Fibroblast of upper back skin (primary cell): ENCODE results near the gene PARD3.
"Not testable (repeated sequence)": the region's sequence is repeated elsewhere in the genome, so short reads cannot be mapped to it uniquely, and the experiment has no call there.

Source experiments
- DNase-seq: peaks from one replicate; pipeline ENCODE4 v3.0.0-alpha.2; 2013

Gene PARD3

DNA sequence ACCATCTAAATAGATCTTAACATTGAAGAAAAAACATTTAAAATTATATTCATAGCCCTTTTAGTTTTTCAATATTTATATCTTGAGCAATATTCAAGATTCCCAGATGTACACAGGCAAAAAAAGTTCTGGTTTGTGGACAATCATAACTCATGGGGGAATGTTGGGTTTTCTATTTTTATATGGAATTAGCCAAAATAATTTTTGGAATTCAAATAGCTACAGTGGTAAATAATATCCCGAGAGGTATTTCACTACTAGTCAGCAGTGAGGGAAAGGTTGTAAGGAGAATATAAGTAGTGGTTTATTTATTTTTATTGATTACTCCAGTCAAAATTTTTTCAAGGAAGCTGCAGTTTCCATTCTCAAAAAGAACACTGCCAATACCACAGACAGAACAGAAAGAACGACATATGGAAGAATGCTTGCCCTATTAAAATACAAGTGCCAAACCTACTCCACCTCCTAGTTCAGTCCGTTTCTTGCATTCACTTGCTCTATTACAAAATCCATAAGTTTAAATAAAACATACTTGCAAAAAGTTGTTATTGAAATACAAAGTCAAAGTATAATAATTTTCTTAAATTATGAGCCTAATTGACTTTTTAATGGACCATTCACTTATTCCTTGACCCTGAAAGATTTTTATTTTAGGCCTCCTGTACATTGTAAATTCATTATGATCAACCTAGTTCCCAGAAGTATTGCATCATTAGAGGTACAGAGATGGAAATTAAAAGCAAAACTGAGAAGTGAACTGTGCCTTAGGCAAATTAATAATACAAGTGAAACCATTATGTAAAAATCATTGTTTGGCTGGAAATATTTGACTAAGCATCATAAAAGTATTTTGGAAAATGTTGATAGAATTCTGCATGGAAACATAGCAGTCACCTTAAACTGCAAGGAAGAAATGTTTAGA is 533.2 kb downstream of the PARD3 start:
- peak; percentile 44 for DNase-seq

DNA sequence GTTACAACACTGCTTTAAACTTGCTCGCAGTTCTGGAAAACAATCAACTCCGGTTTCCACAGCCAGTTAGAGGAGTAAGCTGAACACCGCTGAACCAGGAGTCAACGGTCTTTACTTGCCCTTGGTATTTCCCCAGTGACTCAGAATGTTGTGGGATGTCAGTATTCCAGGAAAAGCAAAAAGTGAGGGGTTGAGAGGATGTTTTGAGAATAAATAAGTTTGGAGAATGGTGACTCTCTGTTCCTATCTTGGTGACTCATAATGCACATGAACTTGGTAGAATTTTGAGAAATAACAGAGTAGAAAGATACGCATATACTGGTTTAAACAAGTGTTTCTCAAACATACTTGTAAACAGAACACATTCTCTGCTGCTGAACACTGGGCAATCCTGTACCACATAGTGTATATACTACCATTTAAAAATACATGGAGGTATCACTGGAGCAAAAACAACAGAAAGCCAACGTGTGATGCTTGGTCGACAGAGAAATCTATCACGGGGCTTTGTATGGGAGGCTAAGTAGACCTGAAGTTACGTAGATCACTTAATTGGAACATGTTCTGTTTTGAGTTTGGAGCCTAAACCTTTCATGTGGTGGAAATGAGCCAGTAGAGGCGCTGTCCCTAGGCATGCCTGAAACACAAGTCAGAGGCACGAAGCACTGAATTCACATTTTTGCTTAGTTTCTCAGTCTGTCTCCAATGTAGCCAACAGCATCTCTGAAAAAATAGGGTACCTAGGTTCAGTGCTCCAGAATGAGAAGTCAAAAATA is 534.3 kb downstream of the PARD3 start:
- peak; percentile 91 for DNase-seq

DNA sequence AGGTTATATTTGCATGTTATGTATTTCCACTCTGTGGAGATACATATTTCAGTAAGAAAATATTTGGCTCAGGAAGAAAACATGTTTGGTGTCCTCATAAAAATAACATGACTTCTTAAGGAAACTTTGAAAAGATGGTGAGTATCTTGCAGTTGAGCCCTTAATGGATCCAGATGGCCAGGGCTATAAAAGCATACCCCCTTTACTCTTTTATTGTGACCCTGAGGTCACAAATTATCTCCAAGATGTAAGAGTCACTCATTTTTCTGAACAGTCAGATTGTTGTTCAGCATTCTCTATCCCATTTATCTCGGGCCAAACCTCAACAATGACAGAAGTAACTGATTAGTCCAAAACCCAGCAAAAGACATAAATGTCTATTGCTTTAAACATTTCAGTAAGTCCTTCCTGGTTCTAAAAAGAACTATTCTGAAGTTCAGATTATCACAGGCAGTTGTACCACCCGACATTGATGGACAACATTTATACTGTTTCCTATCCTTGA is 539.4 kb downstream of the PARD3 start:
- peak; percentile 22 for DNase-seq

DNA sequence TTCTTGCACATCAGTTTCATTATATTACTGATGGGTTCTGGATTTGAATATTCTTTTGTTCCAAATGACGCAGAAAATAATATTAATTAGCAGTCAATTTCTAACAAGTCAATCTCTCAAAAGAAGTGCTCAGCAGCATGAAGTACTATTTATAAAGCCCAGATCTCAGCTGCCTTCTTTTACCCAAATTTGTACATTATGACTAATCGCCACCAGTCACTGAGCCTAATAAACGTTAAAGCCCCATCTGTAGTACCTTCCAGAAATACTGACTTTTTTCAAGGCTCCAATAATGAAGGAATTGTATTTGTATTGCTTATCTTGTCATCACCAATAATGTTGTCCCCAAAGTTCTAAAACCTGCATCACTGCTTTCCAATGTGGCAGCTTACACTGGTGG is 540.2 kb downstream of the PARD3 start:
- no peak for DNase-seq

DNA sequence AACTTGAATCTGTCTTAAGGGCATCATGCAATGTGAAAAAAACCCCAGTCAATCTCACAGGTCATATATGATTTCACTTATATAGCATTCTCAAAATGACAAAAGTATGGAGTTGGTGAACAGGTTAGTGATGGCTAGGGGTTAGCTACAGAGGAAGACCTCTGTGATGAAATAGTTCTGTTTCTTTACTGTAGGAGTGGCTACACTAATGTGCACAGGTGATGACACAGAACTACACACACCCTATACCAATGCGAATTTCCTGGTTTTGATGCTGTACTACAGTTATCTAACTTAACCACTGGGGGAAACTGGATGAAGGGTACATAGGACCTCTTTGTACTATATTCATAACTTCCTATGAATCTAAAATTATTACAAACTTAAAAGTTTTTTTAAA is 541.8 kb downstream of the PARD3 start:
- DNase-seq = no peak

DNA sequence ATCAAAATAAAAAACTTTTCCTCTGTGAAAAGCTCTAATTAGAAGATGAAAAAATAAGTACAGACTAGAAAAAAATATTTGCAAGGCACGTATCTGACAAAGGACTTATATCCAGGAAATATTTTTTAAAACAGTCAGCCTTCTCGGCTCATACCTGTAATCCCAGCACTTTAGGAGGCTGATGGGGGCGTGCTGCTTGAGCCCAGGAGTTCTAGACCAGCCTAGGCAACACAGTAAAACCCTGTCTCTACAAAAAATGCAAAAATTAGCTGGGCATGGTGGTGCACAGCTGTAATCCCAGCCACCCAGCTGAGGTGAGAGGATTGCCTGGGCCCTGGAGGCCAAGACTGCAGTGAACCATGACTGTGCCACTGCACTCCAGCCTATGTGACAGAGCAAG is 542.8 kb downstream of the PARD3 start:
- no peak for DNase-seq

DNA sequence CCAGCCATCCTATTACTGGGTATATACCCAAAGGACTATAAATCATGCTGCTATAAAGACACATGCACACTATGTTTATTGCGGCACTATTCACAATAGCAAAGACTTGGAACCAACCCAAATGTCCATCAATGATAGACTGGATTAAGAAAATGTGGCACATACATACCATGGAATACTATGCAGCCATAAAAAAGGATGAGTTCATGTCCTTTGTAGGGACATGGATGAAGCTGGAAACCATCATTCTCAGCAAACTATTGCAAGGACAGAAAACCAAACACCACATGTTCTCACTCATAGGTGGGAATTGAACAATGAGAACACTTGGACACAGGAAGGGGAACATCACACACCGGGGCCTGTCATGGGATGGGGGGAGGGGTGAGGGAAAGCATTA is 546.7 kb downstream of the PARD3 start:
- not testable (repeated sequence) for DNase-seq

DNA sequence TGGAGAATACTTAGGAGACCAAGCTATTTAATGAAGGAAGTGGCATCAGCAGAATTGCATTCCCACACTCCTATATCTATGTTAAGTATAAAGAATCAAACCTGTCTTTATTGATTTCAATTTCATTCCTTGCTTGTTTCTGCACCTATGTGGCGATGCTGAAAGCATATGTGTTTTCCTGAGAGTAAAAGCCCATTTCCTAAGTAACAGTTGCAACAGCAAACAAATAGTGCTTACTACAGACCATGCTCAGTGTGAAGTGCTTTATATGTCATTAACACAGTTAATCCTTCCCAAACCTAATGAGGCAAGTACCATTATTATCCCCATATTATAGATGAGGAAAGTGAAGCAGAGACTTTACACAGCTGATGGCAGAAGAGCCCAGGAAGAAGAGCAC is 552.1 kb downstream of the PARD3 start:
- no peak for DNase-seq

DNA sequence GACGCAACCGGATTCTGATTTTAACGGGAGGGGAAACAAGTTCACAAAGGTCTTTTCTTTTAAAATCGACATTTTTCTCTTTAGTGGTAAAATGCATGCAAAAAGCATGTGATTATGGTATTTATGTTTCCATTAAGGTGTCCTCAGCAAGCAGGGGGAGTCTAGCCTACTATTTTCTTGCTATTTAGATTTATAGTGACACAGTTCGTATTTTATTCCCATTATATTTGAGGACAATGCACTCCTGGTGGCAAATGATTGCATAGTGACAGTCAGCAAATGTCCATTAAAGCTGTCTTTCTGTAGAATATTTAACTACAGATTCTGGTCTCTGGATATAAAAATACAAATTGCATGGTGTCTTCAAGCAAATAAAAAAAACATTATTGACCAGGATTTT is 554.2 kb downstream of the PARD3 start:
- no peak for DNase-seq

DNA sequence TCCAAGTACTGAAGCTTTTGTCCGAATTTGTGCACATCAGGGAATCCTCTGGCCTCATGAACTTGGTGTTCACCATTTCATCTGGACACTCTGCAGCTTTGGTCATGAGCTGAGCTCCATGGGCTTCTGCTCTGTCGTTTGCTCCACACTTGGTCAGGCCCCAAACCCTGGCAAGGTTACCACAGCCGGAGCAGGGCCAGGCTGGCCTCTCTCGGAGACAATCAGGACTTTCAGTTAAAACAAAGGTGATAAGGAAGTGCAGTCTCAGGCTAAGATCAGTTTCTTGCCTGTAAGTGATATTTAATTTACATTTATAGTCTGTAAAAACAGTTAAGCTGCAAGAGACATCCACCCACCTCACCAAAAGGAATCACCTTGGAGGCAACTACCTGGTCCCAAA is 558.9 kb downstream of the PARD3 start:
- DNase-seq = no peak

DNA sequence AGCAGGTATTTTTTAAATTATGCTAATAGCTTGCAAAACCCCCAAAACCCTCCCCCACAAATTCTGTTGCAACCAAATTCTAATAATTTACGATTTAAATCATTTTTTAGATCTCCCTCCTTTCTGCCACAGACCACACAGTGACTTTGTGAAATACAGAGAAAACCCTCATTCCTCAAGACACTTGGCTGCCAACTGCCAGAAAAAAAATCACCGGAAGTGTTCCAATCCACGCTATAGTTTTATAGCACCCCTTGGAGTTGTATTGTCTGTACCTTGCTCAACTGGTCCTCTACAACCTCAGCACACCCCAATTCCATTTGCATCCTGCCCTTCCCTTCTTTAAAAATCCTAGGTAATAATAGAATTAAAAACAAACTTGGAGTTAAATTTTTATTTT is 560.1 kb downstream of the PARD3 start:
- DNase-seq = peak; percentile 34

DNA sequence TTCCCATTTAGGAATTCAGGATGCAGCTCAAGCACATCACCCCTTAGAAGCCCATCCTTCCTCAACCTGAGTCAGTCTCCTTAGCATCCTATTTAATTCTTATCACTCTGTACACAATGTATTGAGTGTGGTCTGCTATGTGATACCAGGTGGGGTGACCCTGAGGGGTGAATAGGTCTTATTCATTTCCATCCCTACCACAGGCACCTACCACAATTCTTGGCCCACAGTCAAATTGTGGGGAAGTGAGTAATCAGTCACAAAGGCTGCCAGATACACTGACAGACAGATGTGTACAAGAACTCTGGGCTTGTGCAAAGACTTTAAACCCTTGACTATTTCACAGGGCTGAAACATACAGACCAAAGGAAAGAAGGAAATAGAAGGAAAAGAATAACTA is 560.5 kb downstream of the PARD3 start:
- DNase-seq = peak; percentile 83

DNA sequence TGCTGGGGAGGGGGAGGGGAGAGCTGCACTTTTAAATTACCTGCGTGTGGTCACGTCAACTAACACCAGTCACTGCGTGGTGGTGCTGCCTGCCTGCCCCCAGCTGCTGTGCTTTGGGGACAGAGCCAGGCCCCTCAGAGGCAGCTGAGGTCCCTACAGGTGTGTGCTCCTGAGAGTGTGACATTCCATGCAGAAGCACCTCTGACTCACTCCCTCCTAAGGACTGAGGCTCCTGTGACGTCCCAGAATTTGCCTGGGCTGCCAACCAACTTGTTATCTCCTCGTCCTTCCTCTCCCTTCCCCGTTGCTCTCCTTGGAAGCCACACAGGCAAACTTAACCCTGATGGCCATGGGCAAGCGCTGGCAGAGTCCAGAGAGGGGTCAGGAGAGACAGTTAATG is 563.0 kb downstream of the PARD3 start:
- no peak for DNase-seq

DNA sequence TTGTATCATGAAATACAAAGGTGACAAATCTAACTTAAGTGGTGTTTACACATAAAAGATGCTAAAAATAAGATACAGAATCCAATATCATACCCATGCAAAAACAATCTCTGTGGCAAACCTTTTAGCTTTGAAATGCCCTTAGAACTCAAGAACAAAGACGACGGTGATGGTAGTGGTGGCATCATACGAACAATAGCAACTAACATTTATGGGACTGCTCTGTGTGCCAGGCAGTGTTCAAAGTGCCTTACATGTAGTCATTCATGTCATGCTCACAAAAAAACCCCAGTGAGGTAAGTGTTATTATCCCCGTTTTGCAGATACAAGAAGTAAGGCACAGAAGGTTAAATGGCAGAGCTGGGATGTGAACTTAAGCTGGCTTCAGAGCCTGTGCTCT is 563.9 kb downstream of the PARD3 start:
- no peak for DNase-seq

DNA sequence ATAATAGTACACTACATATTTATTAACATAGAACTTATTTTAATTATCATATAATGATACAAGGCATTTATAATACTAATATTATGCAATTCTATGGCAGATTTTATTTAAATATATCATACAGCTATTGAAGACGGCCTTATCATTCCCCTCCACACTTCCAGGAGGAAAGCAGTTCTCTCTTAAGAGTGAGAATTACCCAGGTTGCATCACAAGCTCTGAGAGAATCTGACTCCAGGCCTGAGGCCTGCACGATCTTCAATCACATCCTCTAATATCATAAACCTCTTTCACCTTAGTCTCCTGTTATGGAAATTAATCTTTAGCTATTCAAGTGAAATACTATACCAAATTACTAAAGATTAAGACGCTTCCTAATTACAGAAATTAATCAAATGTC is 564.4 kb downstream of the PARD3 start:
- DNase-seq = no peak

DNA sequence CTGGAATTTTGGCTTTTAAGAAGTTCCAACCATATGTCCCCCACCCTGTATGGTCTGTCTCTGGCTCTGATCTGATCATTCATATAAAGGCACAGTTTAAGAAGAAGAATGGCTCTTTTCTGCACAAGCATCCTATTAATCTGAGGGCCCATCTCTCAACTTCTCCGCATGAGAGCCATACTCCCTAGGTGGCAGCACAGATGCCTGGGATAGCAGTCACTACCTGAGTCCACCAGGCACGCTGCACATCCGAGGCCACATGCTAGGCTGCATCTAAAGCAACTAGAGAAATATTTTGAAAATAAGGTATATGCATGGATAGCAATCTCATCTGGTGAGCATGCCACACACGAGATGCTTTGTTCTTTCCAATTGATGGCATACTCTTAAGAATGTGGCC is 565.5 kb downstream of the PARD3 start:
- DNase-seq = no peak

DNA sequence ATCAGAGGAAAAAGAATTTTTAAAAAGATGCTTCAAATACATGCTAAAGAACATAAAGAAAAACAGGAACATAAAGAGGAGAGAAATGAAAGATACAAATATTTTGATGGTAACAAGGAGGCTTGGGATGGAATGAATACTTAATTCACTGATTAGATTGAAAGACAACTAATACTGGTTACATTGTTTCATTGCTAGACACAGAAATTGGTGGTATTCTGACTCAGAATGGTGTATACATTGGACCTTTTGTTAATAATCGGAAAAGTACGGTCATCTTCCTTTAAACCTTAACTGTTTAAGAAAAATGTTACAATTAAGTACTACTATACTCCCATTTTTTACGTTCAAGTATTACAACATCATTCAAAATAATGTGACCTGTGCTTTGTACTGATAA is 567.5 kb downstream of the PARD3 start:
- DNase-seq = no peak

DNA sequence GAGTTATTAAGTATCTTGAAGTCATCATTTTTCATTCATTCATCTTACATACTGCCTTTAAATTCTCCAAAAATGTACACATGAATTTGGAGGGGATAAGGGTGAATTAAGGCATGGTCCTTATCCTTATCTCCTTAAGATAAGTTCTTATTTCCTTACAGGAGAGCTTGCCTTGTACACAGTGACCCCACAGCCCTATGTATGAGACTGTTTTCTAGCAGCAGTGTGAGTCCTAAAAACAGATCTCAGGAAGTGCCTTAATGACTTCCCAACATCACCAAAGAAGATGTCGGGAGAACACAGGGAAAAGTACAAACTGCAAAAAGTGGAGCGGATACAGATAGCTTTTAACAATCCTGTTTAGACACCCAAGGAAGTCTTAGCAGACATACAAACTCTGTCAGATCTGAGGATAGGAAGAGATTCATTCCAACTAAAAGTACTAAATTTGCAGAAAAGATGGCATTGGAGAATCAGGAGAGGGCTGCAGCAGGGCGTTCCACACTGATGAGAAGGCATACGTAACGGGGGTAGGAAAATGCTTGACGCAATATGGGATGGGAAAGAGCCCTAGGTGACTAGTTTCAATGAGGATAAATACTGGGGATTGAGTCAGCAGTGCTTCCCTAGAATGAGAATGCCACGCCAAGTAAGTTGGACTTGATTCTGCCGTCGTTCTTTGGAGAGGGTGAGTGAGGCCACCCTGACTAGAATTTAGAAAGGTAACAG is 570.2 kb downstream of the PARD3 start:
- no peak for DNase-seq

DNA sequence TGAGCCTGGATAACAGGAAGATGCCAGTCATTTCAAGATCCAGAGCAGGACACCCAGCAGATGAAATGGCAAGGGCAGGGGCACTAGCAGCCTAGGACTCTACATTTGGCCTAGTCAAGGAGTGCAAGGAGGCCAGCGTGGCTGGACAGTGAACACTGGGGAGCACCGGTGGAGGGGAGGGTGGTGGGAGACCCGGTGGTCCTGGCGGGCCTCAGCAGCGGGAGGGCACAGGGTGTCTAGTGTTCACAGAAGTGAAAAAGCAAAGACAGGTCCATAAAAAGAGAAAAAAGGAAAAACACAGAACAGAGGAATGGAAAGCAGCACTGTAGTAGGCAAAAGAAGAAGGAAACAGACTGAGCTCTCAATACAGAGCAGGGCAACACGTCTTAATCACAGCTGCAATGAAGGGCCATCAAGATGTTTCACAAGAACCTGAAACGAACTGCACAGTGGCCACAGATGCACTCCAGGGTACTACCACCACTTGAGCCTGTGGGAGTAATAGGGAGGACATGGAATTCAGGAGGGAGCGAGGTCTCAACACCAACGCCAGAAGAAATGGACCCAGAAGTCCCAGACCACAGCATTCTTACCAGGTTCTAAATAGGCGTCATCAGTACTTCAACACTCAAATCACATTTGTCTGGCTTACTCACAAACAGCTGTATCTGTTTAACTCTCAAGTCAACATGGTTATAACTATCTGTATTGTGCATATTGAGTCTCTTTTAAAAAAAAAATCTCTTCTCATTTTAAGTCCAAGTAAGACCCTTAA is 573.7 kb downstream of the PARD3 start:
- peak; percentile 39 for DNase-seq

DNA sequence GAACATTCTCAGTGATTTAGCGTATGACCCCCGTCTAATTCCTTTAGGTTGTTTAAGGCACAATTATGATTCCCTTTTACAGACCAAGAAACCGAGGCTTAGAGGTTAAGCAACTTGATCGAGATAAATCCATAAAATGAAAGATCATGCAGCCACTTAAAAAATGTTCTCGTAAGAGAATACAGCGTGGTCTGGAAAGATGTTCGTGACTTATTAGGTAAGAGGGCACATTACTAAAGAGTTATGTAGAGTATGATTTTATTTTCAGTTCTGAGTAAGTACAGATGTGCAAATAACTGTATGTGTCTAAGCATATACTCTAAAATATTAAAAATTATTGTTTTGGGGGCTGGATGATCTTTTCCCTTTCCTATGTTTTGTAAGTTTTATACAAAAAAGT is 575.1 kb downstream of the PARD3 start:
- DNase-seq = no peak

DNA sequence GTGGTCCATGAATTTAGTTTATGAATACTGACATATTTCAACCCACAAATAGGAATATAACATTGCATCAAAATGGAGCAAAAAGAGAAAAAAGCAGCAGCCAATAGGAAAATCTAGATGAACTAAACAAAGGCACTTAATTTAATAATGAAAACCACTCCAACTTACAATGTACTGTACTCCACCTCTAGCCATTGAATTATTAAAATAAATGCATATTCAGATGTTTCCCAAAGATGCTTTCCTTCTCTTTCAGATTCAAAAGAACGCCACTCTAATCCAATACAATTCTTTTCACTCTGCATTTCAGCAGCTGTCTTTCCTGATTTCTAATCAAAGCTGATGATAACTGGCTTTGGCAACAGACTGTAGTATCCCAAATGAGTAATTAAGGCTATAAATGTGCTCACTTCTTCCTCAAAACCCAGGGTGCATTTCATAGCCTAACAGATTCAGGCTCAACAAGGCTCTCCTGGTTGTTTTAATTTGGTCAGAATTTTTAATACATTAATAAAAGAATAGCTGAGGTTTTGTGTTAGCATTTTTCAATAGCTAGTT is 577.1 kb downstream of the PARD3 start:
- DNase-seq = no peak

DNA sequence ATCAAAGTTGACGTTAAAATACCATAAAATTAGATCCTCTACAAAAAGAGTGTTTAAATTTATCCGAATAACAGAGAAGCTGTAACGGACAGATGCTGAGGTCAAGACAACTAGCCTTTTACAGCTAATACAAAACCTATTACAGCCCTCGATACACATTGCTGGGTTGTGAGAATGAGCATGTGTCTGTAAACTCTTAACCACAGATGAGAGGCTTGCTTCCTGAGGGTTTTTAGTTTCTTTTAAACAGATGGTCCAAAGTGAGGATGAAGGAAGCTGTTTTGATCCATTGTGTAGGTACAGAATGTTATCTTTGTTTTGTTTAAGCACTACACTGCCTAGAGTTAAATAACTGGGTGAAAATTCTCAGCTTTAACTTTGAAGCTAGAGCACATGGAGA is 578.2 kb downstream of the PARD3 start:
- DNase-seq = no peak
